Measurements from ENCODE around the gene SLC13A1.

- TF ChIP-seq POLR2A (IDR thresholded peaks at IDR 0.05), result no peak
- no peak for TF ChIP-seq CTCF (IDR thresholded peaks at IDR 0.05)
- no peak for TF ChIP-seq POLR2AphosphoS5 (IDR thresholded peaks at IDR 0.05)
Observed at GRCh38 chr7:123210986-123211385, 11.2 kb upstream of the SLC13A1 start.
